HepG2 (cell line): ENCODE measurements around the gene PLLP. TPM values are rescaled to one million over a fixed set of nuclear protein-coding genes. Genes with fewer than 3 reads are reported as not detected.
A peak's percentile ranks its signal among the peaks of the same experiment; 100 is the strongest.

Experiments
- BHLHE40 ChIP-seq: IDR thresholded peaks from 2 replicates; pipeline ENCODE4 v1.6.1; 2011; ENCODE audit warnings: low read length, improper control_type of control experiment
- HCFC1 ChIP-seq: fragments of 150-350 bp; IDR thresholded peaks from 2 replicates; pipeline ENCODE4 v1.6.1; 2014; ENCODE audit warnings: low read depth, low read length
- NFAT5 ChIP-seq: sonication (generic); formaldehyde crosslinking; IDR thresholded peaks from 2 replicates; pipeline ENCODE4 v1.4.0; 2020; ENCODE audit warnings: missing genetic modification reagents
- NFE2L2 ChIP-seq: fragments of 150-350 bp; IDR thresholded peaks from 2 replicates; pipeline ENCODE4 v1.6.1; 2014; ENCODE audit warnings: low read length
- ONECUT2 ChIP-seq: sonication (generic); formaldehyde crosslinking; IDR thresholded peaks from 2 replicates; pipeline ENCODE4 v1.4.0; 2020; ENCODE audit warnings: missing genetic modification reagents
- RXRA ChIP-seq: sonication (generic); formaldehyde crosslinking; IDR thresholded peaks from 2 replicates; pipeline ENCODE4 v1.5.1; 2020; ENCODE audit warnings: missing genetic modification reagents
- TEAD2 ChIP-seq: sonication (generic); formaldehyde crosslinking; IDR thresholded peaks from 2 replicates; pipeline ENCODE4 v1.9.0; 2021; ENCODE audit warnings: missing genetic modification reagents
- ZBTB3 ChIP-seq: sonication (generic); formaldehyde crosslinking; IDR thresholded peaks from 2 replicates; pipeline ENCODE4 v1.4.0; 2020; ENCODE audit warnings: low read depth, mild to moderate bottlenecking, moderate library complexity, missing genetic modification reagents, borderline replicate concordance
- ZNF792 ChIP-seq: IDR thresholded peaks from 2 replicates; pipeline ENCODE4 v1.6.1; 2016
- polyA plus RNA-seq, 8 experiments: library from polyadenylated mRNA; depleted of rRNA in 3 of 8; stranded (reverse) in 7 of 8; unstranded in 1 of 8; fragments of >200 nt; fragmentation: Illumina TruSeq in 4 of 8; extraction: Trizol in 4 of 8; gene quantifications; 2 replicates each; pipeline versions ENCODE4 v1.2.1 to v1.2.3, GENCODE V29; 2011 to 2016; ENCODE audit warnings: low read depth in 4 of 8, missing spikeins in 1 of 8, mixed read lengths in 1 of 8; ENCODE audit not compliant: insufficient read depth in 1 of 8
- total RNA-seq, 5 experiments: library from RNA; depleted of rRNA; stranded (reverse); fragments of >200 nt; fragmentation: Illumina TruSeq; extraction: Trizol; gene quantifications; 2 replicates each; pipeline ENCODE4 v1.2.3, GENCODE V29; 2016; ENCODE audit warnings: low read depth in 1 of 5
- TF ChIP-seq, protein P1 (sequence below): sonication (generic); formaldehyde crosslinking; IDR thresholded peaks from 2 replicates; pipeline ENCODE4 v1.8.0; 2022; ENCODE audit warnings: mild to moderate bottlenecking, missing genetic modification reagents, moderate library complexity
- TF ChIP-seq, protein P2 (sequence below): sonication (generic); formaldehyde crosslinking; IDR thresholded peaks from 2 replicates; pipeline ENCODE4 v1.4.0; 2020; ENCODE audit warnings: mild to moderate bottlenecking, missing genetic modification reagents
- TF ChIP-seq, protein P3 (sequence below): sonication (generic); formaldehyde crosslinking; conservative IDR thresholded peaks from 2 replicates; pipeline ENCODE4 v1.8.0; 2022; ENCODE audit warnings: missing genetic modification reagents

PLLP gene
- total and polyA plus RNA-seq, 2 of the 13 experiments (the other 11 are each of a cell fraction or from before 2014, with no cell fraction given): 60.6 to 127 TPM

- TF ChIP-seq RXRA: peak; percentile 96
- TF ChIP-seq TEAD2 (CRISPR knock-in tag): no peak
- no peak for TF ChIP-seq BHLHE40
- TF ChIP-seq ZNF792: peak; percentile 91
- TF ChIP-seq, protein P1, sequence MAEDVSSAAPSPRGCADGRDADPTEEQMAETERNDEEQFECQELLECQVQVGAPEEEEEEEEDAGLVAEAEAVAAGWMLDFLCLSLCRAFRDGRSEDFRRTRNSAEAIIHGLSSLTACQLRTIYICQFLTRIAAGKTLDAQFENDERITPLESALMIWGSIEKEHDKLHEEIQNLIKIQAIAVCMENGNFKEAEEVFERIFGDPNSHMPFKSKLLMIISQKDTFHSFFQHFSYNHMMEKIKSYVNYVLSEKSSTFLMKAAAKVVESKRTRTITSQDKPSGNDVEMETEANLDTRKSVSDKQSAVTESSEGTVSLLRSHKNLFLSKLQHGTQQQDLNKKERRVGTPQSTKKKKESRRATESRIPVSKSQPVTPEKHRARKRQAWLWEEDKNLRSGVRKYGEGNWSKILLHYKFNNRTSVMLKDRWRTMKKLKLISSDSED (CRISPR knock-in tag): no peak
- TF ChIP-seq NFE2L2: no peak
- TF ChIP-seq ZBTB3: peak; percentile 63; the same call in 1 of the 2 replicates
- TF ChIP-seq ONECUT2 (CRISPR knock-in tag): no peak; the same call in 1 of the 2 replicates
- TF ChIP-seq, protein P2, sequence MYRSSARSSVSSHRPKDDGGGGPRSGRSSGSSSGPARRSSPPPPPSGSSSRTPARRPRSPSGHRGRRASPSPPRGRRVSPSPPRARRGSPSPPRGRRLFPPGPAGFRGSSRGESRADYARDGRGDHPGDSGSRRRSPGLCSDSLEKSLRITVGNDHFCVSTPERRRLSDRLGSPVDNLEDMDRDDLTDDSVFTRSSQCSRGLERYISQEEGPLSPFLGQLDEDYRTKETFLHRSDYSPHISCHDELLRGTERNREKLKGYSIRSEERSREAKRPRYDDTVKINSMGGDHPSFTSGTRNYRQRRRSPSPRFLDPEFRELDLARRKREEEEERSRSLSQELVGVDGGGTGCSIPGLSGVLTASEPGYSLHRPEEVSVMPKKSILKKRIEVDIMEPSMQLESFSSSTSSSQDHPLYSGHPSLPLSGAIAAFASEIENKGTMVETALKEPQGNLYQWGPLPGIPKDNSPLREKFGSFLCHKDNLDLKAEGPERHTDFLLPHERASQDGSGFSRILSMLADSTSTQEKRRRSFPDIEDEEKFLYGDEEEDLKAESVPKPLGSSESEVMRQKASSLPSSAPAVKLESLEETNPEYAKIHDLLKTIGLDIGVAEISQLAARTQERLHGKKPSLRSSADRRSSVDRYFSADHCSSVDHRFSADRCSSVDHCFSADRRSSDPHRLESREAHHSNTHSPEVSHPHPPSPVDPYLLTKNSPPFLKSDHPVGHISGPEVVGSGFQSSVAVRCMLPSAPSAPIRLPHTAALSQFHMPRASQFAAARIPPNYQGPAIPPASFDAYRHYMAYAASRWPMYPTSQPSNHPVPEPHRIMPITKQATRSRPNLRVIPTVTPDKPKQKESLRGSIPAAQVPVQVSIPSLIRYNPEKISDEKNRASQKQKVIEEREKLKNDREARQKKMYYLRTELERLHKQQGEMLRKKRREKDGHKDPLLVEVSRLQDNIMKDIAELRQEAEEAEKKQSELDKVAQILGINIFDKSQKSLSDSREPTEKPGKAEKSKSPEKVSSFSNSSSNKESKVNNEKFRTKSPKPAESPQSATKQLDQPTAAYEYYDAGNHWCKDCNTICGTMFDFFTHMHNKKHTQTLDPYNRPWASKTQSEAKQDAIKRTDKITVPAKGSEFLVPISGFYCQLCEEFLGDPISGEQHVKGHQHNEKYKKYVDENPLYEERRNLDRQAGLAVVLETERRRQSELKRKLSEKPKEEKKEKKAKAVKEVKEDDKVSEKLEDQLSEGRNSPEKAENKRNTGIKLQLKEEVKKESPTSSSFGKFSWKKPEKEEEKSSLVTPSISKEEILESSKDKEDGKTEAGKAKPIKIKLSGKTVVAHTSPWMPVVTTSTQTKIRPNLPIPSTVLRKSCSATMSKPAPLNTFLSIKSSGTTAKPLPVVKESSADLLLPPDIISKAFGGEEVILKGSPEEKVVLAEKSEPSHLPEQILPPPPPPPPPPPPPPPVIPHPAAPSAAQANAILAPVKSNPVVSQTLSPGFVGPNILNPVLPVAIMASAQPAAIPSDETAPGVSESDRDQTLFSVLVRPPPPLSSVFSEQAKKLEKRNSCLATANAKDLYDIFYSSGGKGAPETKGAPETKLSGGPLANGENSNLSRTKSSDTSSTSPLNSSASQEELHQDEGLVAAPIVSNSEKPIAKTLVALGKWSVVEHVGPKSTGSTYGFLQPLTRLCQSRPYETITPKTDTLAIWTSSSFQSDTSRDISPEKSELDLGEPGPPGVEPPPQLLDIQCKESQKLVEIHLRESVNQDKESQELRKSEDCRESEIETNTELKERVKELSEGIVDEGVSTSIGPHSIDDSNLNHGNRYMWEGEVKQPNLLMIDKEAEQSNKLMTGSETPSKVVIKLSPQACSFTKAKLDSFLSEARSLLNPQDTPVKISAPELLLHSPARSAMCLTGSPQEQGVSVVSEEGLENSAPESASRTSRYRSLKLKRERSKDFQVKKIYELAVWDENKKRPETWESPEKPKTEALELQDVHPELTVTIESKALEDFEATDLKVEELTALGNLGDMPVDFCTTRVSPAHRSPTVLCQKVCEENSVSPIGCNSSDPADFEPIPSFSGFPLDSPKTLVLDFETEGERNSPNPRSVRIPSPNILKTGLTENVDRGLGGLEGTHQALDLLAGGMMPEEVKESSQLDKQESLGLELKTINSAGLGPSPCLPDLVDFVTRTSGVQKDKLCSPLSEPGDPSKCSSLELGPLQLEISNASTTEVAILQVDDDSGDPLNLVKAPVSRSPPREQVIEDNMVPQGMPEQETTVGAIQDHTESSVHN (CRISPR knock-in tag): peak; percentile 91; the same call in 1 of the 2 replicates
- TF ChIP-seq, protein P3, sequence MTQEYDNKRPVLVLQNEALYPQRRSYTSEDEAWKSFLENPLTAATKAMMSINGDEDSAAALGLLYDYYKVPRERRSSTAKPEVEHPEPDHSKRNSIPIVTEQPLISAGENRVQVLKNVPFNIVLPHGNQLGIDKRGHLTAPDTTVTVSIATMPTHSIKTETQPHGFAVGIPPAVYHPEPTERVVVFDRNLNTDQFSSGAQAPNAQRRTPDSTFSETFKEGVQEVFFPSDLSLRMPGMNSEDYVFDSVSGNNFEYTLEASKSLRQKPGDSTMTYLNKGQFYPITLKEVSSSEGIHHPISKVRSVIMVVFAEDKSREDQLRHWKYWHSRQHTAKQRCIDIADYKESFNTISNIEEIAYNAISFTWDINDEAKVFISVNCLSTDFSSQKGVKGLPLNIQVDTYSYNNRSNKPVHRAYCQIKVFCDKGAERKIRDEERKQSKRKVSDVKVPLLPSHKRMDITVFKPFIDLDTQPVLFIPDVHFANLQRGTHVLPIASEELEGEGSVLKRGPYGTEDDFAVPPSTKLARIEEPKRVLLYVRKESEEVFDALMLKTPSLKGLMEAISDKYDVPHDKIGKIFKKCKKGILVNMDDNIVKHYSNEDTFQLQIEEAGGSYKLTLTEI (CRISPR knock-in tag): no peak
- no peak for TF ChIP-seq NFAT5 (CRISPR knock-in tag)
- TF ChIP-seq HCFC1: 0 out of 2 replicates have a peak, but pooled peaks have one; percentile 10
These were observed 4.5 kb downstream of the PLLP start (continued) for GRCh38 chr16:57279780-57280638.
